Measurements from ENCODE around the gene TUBG2.

DNA sequence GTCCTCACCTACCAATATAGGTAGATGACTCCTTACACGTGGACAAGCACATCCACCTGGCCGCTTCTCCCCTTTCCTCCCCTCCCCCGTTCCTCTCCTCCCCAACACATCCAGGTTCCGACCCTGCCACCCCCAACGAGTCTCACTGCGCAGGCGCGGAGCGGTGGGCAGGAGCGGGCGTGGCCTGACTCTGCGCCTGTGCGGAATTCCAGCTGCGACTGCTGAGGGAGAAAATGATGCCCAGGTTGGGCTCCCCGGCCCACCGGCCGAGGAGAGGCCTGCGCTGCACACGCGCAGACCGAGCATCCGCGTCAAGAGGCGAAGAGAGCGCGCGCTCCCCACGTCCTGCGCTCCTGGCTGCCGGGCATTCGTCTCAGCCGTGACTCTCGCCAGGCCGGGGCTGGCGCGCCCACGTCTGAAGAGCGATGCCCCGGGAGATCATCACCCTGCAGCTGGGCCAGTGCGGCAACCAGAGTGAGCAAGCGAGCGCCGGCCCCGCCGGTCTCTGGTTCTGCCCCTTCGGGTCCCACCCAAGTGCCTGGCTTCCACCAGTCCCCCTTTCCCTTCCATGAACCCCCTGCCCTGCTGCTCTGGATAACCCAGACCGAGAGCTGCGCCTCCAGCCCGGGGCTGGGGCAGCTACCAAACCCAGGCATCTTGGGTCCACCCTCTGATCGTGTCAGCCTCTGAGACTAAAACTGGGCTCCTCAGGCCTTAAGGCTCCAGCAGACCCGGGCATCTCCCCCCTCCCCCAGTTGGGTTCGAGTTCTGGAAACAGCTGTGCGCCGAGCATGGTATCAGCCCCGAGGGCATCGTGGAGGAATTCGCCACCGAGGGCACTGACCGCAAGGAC, at the start of gene TUBG2:
- no peak for TF ChIP-seq EZH2 (IDR thresholded peaks at IDR 0.05; ENCODE audit: borderline replicate concordance)
- TF ChIP-seq CTCF (IDR thresholded peaks at IDR 0.05; ENCODE audit: poor library complexity), result no peak

Measured in hepatocyte (in vitro differentiated cells).